DMS 273 (cell line): ENCODE results near the gene ZSWIM5.
"Not testable (repeated sequence)": the region's sequence is repeated elsewhere in the genome, so short reads cannot be mapped to it uniquely, and the experiment has no call there.

ENCODE experiments used
- DNase-seq: peaks from one replicate; lab custom pipeline; 2025; ENCODE audit not compliant: unreplicated experiment; lab: John Stamatoyannopoulos, UW

Gene ZSWIM5

GRCh38 chr1:45008076-45008475, 198.3 kb downstream of the ZSWIM5 start:
- DNase-seq: no peak

- DNase-seq: no peak
Observed at GRCh38 chr1:45007311-45007710, 199.1 kb downstream of the ZSWIM5 start.

DNA sequence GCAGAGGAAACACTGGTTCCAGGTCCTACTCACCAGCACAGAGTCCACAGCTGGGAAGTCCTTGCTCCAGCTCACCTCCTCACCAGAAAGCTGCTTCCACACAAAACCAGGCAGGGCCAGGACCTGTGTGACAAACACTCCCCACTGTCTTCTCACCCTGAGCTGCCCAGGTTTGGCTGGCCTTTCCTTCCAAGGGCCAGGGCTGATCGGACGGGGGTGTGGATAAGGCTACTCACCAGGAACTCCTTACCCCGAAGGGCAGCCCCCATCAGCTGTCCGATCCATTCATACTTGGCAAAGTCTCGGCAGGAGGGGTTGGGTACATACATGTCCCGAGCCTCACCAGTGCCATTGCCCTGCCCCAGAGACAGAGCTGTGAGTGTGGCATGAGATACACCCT, 200.6 kb downstream of the ZSWIM5 start:
- no peak for DNase-seq

GRCh38 chr1:45004281-45004920, 202.0 kb downstream of the ZSWIM5 start:
- DNase-seq: no peak

DNA sequence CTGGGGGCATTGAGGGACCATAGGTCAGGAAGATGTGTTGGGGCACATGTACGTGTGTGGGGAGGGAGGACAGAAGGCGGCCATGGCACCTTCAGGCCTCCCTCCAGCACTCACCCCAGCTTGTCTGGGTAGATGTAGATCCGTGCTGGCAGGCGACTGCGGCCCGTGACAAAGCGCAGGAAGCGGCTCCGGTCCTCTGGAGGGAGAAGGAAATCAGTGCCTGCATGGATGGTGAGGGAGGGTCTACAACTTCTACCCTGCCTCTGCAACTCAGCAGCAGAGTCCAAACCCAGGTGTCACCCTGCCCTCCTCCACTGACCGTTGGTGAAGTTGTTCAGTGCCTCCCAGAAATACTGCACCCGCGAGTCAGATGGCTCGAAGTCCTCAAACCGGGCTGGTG, 202.7 kb downstream of the ZSWIM5 start:
- no peak for DNase-seq

DNA sequence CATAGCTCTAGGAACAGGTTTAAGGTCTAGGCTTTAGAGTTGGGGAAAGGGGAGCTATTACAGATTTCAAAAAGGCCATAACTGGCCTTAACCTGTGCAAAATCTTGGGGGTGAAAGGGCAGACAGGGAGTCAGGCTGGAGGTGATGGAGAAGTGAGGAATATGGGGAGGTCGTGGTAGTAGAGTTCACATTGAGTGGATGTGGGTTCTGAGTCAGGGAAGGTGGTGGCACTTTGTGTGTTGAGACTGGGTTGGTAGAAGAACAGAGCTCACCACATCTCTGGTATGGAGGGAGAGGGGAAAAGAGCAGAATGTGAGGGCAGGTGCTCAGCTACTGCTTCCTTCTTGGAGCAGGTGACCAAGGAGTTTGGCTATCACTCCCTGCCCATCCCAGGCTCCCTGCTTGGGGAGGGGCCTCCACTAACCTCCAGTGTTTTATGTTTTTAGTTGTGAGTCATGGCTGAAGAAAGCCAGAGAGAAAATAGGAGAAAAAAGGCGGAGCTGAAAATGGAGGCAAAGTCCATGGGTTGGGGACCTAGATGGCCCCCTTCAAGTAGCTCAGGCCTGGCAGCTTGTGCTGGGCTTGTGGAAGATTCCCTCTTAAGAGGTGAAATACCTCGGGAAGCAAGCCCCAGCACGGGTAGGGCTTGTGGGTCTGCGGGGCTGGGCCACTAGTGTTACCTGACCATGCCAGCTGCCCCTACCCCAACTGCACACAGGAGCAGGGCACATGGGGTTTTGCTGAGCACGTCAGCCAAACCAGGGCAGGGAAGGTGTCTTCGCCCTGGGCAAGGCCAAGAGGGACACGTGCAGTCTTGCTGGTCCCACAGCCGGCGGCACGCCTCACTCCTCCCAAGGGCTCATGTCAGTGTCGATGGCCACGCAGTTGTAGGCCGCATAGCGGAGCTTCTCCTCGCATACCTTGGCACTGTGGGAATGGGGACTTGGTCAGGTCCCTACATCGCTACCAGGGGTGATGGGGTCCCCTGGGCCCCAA, 203.5 kb downstream of the ZSWIM5 start:
- DNase-seq: no peak

- DNase-seq: not testable (repeated sequence)
Observed at GRCh38 chr1:45001576-45001975, 204.8 kb downstream of the ZSWIM5 start.

DNA sequence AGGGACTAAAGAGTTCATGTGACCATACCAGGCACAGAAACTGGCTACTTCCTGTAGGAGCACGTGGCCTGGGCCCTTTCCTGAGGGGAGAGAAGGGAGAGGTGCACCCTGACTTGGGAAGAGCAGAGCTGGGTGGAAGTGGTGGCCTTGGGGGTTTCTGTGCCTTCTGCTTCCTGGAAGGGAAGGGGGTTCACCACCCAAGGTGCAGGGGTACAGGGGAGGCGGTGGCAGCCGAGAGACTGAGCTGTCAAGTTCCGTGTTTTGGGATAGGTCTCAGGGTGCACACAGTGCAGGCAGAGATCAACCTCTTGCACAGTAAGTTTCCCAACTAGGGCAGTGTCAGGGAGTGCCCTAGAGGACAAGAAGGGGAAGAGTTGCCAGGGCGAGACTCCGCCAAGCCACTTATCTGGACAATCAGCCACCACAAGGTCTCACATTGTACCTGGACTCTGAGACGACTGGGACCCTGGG, 205.4 kb downstream of the ZSWIM5 start:
- DNase-seq: peak; percentile 16

DNA sequence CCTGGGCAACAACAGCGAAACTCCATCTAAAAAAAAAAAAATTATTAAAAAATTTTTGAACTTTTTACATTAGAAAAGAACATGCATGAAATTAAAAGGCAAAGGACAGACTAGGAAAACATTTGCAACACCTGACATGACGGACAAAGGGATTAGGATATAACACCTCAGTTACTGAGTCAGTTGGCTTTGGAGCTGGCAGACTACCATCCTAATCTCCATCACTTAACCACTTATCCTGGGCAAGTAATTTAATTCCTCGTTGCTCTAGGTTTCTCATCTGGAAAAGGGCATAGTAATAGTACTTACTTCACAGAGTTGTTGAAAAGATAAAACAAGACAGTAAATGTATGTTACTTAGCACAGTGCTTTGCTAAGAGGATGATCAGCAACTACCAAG, 207.2 kb downstream of the ZSWIM5 start:
- no peak for DNase-seq

DNA sequence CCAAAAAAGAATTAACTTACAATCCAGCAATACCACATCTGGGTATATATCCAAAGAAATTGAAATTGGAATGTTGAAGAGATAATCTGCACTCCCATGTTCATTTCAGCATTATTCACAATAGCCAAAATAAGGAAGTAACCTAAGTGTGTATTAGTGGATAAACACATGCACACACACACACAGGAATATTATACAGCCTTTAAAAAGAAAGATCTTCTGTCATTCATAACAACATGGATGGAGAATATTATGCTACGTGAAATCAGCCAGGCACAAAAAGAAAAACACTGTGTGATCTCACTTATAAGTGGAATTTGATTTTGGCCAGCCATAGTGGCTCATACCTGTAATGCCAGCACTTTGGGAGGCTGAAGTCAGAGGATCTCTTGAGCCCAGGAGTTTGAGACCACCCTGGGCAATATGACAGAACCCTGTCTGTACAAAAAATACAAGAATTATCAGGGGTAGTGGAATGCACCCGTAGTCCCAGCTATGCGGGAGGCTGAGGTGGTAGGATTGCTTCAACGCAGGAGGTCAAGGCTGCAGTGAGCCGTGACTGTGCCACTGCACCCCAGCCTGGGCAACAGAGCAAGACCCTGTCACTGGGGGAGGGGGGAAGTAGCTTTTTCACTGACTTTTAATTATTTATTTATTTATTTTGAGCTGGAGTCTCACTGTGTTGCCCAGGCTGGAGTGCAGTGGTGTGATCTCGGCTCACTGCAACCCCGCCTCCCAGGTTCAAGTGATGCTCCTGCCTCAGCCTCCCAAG, 210.8 kb downstream of the ZSWIM5 start:
- DNase-seq: no peak

- DNase-seq: no peak
Observed at GRCh38 chr1:44994309-44994898, 212.0 kb downstream of the ZSWIM5 start.

DNA sequence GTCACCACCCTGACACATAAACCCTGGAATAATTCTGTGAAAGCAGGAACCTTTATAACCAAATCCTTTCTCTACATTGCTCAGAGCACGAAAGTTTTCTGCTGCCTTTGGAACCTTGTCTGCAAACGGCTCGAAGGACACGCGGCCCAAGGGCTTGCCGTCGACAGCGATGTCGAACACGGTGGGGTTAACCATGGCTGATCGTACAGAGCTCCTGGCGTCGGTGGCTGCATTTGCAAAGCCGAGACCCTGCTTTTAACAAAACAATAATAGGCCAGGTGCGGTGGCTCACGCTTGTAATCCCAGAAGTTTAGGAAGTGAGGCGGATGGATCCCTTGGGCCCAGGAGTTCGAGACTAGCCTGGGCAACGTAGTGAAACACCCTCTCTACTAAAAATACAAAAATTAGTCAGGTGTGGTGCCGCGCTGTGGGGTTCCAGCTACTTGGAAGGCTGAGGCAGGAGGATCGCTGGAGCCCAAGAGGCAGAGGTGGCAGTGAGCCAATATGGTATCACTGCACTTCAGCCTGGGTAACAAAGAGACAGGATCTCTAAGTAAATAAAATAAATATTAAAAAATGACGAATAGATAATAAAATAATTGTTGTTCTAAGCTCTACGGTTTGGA, 217.8 kb downstream of the ZSWIM5 start:
- DNase-seq: no peak

DNA sequence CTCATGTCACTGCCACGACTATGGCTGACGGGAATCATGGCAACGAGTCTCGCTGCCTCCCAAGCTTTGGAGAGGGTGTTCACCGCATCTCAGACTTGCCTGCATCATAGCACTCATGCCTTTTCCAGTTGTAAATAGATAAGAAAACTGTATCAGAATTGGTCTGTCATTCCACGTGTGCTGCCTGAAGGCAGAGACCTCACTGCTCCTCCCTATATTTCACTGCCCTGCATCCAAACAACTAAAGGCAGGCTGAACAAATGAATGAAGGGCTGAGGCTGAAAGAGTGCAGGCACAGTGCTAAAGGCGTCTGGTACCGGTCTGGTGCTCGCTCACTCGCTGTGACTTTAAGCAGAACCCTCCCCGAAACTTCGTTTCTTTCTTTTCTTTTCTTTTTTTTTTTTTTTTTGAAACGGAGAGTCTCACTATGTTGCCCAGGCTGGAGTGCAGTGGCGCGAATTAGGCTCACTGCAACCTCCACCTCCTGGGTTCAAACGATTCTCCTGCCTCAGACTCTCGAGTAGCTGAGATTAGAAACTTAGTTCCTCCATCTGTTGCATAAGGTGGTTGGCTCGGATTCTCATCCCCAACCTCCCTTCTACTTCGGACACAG, 220.6 kb downstream of the ZSWIM5 start:
- DNase-seq: peak; percentile 79

DNA sequence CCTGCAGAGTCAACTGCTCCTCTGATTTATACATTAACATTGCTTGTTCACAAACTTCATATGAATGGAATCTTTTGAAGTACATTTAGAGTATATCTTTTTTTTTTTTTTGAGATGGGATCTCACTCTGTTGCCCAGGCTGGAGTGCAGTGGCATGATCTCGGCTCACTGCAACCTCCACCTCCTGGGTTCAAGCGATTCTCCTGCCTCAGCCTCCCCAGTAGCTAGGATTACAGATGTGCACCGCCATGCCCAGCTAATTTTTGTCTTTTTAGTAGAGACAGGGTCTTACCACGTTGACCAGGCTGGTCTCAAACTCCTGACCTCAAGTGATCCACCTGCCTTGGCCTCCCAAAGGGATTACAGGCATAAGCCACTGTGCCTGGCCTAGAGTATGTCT, 229.0 kb downstream of the ZSWIM5 start:
- not testable (repeated sequence) for DNase-seq

DNA sequence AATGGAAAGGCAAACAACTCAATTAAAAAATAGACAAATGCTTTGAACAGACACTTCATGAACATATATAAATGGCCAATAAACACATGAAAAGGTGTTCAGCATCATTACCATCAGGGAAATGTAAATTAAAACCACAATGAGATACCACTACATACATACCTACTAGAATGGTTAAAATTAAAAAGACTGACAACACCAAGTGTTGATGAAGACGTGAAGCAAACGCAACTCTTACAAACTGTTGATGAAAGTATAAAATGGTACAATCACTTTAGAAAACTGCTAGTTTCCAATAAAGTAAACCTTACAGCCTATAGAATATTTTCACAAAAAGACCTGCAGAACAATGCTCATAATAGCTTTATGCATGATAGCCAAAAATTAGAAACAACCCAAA, 230.2 kb downstream of the ZSWIM5 start:
- no peak for DNase-seq

DNA sequence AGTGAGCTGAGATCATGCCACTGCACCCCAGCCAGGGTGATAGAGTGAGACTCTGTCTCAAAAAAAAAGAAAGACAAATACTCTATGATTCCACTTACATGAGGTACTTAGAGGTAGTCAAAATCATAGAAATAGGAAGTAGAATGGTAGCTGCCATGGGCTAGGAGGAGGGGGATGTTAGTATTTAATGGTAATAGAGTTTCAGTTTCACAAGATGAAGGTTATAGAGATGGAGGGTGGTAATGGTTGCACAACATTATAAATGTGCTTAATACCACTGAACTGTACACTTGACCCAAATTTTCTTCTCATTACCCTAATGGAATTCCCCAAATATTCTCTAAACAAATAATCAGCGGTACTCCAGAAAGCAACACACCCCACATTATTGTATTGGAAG, 232.8 kb downstream of the ZSWIM5 start:
- no peak for DNase-seq

DNA sequence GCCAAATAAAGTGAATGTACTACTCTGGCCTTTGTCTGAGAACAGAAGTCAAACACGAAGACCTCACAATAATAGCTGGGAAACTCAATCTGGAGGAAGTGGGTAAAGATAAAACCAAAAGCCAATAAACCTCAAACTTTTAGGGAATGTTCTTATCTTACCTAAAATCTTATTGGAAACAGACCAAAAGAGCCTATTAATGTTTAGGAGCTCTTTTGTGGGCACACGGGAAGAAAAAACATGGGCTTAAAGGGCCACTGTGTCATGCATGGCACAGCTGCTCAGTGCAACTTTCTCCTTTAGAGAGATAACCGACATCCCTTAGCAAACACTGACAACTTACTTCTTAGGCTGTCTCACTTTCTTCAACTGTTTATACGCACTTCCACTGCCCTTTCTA, 236.1 kb downstream of the ZSWIM5 start:
- DNase-seq: no peak
